ENCODE results near the gene WDFY4.

Gene WDFY4

DNA sequence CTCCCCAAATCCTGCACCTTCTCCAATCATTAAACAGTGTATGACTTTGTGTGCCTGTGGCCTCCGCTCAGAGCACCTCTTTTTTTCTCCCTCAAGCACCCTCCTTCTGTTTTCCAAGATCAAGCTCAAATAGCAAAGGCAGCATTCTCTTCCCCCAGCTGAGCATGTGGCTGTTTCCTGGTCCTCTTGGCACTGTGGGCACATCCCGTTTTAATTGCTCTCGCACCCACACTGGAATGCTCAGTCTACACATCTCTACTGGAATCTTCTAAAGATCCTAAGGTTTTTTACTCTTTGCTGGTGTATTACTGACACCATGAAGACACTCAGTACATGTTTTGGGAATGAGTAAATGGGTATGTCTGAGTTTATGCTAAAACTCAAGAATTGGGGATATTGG is 107.4 kb downstream of the WDFY4 start:
- TF ChIP-seq SIN3A (IDR thresholded peaks at IDR 0.05; ENCODE audit: borderline replicate concordance, insufficient read depth, low read length) (no peak), TAF1 (IDR thresholded peaks at IDR 0.05; ENCODE audit: borderline replicate concordance, insufficient read depth, low read length) (no peak)
- TF ChIP-seq, protein P1, sequence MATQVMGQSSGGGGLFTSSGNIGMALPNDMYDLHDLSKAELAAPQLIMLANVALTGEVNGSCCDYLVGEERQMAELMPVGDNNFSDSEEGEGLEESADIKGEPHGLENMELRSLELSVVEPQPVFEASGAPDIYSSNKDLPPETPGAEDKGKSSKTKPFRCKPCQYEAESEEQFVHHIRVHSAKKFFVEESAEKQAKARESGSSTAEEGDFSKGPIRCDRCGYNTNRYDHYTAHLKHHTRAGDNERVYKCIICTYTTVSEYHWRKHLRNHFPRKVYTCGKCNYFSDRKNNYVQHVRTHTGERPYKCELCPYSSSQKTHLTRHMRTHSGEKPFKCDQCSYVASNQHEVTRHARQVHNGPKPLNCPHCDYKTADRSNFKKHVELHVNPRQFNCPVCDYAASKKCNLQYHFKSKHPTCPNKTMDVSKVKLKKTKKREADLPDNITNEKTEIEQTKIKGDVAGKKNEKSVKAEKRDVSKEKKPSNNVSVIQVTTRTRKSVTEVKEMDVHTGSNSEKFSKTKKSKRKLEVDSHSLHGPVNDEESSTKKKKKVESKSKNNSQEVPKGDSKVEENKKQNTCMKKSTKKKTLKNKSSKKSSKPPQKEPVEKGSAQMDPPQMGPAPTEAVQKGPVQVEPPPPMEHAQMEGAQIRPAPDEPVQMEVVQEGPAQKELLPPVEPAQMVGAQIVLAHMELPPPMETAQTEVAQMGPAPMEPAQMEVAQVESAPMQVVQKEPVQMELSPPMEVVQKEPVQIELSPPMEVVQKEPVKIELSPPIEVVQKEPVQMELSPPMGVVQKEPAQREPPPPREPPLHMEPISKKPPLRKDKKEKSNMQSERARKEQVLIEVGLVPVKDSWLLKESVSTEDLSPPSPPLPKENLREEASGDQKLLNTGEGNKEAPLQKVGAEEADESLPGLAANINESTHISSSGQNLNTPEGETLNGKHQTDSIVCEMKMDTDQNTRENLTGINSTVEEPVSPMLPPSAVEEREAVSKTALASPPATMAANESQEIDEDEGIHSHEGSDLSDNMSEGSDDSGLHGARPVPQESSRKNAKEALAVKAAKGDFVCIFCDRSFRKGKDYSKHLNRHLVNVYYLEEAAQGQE (IDR thresholded peaks at IDR 0.05; ENCODE audit: insufficient read depth in 1 of 2, low read depth in 2 of 2, low read length in 2 of 2), result no peak

DNA sequence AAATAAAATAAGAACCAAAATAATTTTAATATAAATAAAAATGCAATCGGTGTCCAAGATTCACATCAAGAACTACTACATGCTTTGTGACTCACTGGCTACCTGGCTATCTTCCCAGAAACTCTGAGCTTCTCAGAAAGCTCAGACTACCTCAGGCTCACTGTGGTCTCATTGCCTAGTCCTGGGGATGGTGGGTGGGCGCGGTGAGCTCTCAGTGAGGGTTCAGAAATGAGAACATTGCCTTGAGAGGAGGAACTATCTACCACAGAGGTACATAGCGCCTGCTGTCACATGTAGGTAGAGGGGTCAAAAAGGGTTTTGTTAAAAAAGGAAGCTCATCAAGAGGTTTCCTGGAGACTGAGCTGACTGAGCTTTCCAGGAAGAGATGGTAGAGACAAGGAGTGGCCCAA is 108.0 kb downstream of the WDFY4 start:
- TF ChIP-seq SIN3A (IDR thresholded peaks at IDR 0.05; ENCODE audit: borderline replicate concordance, insufficient read depth, low read length) (no peak), FOXP2 (optimal IDR thresholded peaks at IDR 0.05; ENCODE audit: borderline replicate concordance, extremely low read depth, extremely low read length, insufficient read depth) (no peak), POLR2AphosphoS5 (IDR thresholded peaks at IDR 0.05; ENCODE audit: low read depth, low read length) (no peak), TAF1 (IDR thresholded peaks at IDR 0.05; ENCODE audit: borderline replicate concordance, insufficient read depth, low read length) (no peak)
- TF ChIP-seq, protein P1 (IDR thresholded peaks at IDR 0.05; ENCODE audit: insufficient read depth in 1 of 2, low read depth in 2 of 2, low read length in 2 of 2), result no peak

DNA sequence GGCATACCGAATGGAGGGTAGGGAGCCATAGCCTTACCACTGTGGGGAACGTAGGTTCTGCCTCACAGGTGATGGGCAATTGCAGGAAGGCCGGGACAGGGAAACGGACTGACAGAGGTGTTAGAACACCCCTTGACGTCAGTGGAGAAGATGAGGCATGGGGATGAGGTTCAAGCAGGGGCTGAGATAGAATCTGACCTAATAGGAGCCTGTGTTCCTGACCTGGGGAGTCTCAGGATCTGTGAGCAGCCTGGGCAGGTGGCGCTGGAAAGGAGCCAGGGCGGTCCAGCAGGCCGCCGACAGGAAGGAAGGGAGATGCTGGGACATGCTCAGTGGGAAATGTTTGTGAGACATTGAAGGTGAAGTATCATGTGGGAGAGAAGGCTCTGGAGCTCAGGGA is 109.4 kb downstream of the WDFY4 start:
- TF ChIP-seq FOXP2 (optimal IDR thresholded peaks at IDR 0.05; ENCODE audit: borderline replicate concordance, extremely low read depth, extremely low read length, insufficient read depth) (no peak), POLR2AphosphoS5 (IDR thresholded peaks at IDR 0.05; ENCODE audit: low read depth, low read length) (no peak), TAF1 (IDR thresholded peaks at IDR 0.05; ENCODE audit: borderline replicate concordance, insufficient read depth, low read length) (no peak), SIN3A (IDR thresholded peaks at IDR 0.05; ENCODE audit: borderline replicate concordance, insufficient read depth, low read length) (no peak)
- TF ChIP-seq, protein P1 (IDR thresholded peaks at IDR 0.05; ENCODE audit: insufficient read depth in 1 of 2, low read depth in 2 of 2, low read length in 2 of 2), result no peak

DNA sequence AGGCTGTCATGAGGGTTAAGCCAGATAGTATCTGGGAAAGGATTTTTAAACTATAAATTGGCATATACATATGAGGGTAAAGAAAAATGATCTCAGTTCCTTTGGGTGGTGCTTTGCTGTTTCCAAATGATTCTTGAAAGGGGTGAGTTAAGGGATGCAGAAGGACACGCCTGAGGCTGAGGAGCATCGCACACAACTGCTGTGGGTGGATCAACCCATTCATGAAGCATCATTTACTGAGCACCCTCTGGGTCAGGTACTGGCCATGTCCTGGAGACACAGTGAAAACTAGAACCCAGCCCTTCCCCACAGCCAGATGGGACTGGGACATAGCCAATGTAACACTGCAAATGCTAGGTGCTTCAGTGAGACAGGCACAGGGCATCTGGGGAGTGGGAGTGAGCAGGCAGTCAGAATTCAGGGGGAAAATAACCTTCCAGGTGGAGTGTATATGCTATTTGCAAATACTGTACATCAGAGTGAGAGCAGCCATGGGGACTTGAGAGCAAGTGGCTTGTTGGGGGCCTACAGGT is 112.1 kb downstream of the WDFY4 start:
- TF ChIP-seq TAF1 (IDR thresholded peaks at IDR 0.05; ENCODE audit: borderline replicate concordance, insufficient read depth, low read length) (no peak), SIN3A (IDR thresholded peaks at IDR 0.05; ENCODE audit: borderline replicate concordance, insufficient read depth, low read length) (no peak), POLR2AphosphoS5 (IDR thresholded peaks at IDR 0.05; ENCODE audit: low read depth, low read length) (no peak), FOXP2 (optimal IDR thresholded peaks at IDR 0.05; ENCODE audit: borderline replicate concordance, extremely low read depth, extremely low read length, insufficient read depth) (no peak)
- TF ChIP-seq, protein P1 (IDR thresholded peaks at IDR 0.05; ENCODE audit: insufficient read depth in 1 of 2, low read depth in 2 of 2, low read length in 2 of 2), result no peak

DNA sequence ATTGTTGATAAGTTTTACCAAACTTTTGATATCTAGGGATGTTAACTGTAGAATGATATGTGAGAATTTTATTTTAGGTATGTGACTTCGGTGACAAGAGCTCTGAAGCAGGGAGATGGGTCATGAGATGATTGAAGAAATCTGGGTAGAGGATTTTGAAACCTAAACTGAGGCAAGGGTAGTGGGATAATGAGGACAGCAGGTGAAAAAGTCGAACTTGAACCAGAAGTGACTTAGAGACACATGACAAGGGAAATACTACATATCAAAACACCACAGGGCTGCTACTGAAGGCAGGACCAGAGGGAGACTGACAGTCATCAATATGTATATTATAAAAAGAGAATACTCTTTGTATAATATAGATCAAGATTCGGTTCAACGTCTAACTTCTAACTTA is 113.2 kb downstream of the WDFY4 start:
- TF ChIP-seq SIN3A (IDR thresholded peaks at IDR 0.05; ENCODE audit: borderline replicate concordance, insufficient read depth, low read length) (no peak), POLR2AphosphoS5 (IDR thresholded peaks at IDR 0.05; ENCODE audit: low read depth, low read length) (no peak), TAF1 (IDR thresholded peaks at IDR 0.05; ENCODE audit: borderline replicate concordance, insufficient read depth, low read length) (no peak)
